ENCODE results near the gene KCNT1. TPM values are rescaled to one million over a fixed set of nuclear protein-coding genes. Genes with fewer than 3 reads are reported as not detected.

The KCNT1 gene
- total RNA-seq, 2 experiments from 2014 or later = not detected

DNA sequence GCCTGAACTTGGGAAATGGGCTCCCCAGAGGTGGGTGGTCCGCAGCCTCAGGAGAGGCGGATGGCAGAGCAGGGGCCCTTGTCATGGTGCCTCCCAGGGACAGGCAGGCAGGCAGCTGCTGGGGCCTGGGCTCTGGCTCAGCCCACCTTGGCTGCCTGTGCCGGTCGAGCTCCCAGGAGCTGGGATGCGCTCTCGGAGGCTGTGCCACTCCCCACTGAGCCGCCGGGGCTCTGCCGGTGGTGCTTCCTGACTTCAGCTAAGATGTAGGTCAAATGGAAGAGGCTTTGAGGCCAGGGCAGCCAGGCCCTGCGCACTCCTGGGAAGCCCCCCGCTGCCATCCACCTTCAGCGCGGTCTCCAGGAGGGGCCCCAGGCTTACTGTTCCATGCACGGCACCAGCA, 41.0 kb downstream of the KCNT1 start:
- TF ChIP-seq, protein P1, sequence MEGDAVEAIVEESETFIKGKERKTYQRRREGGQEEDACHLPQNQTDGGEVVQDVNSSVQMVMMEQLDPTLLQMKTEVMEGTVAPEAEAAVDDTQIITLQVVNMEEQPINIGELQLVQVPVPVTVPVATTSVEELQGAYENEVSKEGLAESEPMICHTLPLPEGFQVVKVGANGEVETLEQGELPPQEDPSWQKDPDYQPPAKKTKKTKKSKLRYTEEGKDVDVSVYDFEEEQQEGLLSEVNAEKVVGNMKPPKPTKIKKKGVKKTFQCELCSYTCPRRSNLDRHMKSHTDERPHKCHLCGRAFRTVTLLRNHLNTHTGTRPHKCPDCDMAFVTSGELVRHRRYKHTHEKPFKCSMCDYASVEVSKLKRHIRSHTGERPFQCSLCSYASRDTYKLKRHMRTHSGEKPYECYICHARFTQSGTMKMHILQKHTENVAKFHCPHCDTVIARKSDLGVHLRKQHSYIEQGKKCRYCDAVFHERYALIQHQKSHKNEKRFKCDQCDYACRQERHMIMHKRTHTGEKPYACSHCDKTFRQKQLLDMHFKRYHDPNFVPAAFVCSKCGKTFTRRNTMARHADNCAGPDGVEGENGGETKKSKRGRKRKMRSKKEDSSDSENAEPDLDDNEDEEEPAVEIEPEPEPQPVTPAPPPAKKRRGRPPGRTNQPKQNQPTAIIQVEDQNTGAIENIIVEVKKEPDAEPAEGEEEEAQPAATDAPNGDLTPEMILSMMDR (IDR thresholded peaks at IDR 0.05) = no peak
- Mint-ChIP-seq H3K36me3 (ENCODE audit: low read depth) (no peaks in the 10 kb centered on the region), H3K27ac (no peak overlapping the region), H3K4me3 (no peak overlapping the region), H3K4me1 (ENCODE audit: low read depth) (no peaks in the 10 kb centered on the region), H3K9me3 (no peaks in the 10 kb centered on the region), H3K27me3 (no peaks in the 10 kb centered on the region)
- ChIA-PET CTCF (no interaction called here), POLR2A (no interaction called here)
- DNase-seq (no peak), ATAC-seq (no peak)
- intact Hi-C loops (cut with micrococcal nuclease) = no loop called here

DNA sequence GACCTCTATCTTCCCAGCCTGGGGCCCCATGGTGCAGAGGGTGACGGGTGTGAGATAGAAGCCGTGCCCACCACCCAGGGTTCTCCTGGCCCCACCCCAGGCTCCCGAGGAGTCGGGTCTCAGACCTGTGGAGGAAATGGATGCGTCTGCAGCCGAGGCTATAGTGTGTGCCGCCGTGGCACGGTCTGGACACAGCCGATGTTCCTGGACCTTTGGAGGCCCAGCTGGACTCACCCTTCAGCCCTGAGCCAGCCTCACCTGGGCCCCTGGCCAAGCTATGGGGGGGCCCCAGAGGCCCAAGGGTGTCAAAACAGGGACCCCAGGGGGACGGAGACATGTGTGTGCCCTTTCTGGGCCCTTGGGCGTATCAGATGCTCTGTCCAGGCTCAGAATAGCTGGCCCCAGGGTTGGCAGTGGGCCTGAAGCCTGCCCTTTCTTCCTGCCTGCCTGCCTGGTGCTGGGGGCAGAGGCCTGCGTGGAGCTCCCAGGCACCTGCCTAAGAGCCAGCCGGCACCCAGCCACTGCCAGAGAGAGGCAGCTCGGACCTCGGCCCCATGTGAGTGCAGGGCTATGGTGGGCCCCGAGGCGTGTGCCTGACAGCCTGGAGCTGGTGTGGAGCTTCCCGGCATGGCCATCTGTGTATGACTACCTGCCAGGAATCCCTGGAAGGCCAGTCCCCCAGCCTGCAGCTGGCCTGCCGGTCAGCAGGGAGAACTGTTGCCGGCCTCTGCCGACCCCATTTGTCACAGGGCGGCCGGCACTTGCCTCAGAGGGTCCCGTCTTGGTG, 41.8 kb downstream of the KCNT1 start:
- intact Hi-C loops (cut with micrococcal nuclease) = no loop called here
- POLR2A ChIA-PET = no interaction called here
- H3K9me3 Mint-ChIP-seq = no peaks in the 10 kb centered on the region
- TF ChIP-seq, protein P1 (IDR thresholded peaks at IDR 0.05) = no peak
- ATAC-seq (no peak), DNase-seq (no peak)
- CTCF ChIA-PET = no interaction called here
- H3K36me3 Mint-ChIP-seq (ENCODE audit: low read depth) = no peaks in the 10 kb centered on the region
- no peak overlapping the region for H3K4me3 Mint-ChIP-seq
- H3K4me1 Mint-ChIP-seq (ENCODE audit: low read depth) = no peaks in the 10 kb centered on the region
- H3K27me3 Mint-ChIP-seq = no peaks in the 10 kb centered on the region
- no peak overlapping the region for H3K27ac Mint-ChIP-seq

DNA sequence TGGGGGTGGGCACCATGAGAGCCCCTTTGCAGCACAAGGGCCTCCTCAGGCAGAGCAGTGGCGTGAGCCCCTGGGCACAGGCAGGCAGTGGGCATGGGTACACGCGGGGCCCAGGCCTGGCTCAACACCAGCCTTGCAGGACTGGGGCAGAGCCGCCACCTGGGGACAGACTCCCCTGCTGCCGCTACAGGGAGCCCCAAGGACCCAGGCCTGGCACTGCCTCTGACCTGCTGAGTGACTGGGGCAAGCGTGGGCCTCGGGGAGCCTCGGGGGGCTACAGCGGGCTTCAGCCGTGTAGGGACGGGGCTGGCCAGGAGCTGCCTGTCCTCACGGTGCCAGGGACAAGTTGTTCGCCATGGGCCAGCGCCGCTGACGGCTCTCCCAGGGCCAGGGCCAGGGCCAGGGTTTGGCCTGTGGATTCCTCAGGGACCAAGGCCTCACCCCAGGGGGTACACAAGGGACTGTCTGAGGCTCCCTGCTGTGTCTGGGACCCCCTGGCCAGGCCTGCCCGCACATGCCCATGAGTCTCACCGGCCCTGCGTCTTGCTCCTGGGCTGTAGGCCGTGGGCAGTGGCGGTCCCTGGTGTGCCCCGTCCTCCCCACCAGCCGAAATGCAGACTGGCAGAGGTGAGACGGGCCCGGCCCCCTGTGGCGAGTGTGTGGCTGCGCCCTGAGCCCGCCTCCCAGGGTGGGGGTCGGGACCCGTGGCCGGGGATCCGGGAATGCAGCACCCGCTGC, 42.5 kb downstream of the KCNT1 start:
- POLR2A ChIA-PET = no interaction called here
- intact Hi-C loops (cut with micrococcal nuclease) = no loop called here
- no peak overlapping the region for H3K4me3 Mint-ChIP-seq
- no peak for ATAC-seq
- TF ChIP-seq, protein P1 (IDR thresholded peaks at IDR 0.05) = no peak
- no peak overlapping the region for H3K27ac Mint-ChIP-seq
- no peaks in the 10 kb centered on the region for H3K4me1 Mint-ChIP-seq (ENCODE audit: low read depth)
- H3K27me3 Mint-ChIP-seq = no peaks in the 10 kb centered on the region
- H3K9me3 Mint-ChIP-seq = no peaks in the 10 kb centered on the region
- no peaks in the 10 kb centered on the region for H3K36me3 Mint-ChIP-seq (ENCODE audit: low read depth)
- no peak for DNase-seq
- CTCF ChIA-PET = no interaction called here

DNA sequence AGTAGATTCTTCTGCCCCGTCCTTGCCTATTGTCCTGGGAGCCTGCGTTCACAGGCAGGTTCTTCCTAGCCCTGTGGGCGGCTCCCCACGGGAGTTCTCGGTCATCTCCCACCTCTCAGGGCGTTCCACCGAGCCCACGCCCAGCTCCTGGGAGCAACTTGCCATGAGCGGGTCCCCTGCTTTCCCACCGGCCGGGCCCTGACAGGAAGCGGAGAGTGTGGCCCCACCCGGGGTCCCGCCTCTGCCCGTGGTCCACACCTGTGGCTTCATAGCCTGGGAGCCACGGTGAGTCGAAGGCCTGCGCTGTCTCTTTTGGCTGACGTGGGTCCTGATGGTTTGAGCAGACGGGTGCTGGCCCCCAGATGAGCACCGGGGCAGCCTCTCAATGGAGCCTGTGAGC, 43.2 kb downstream of the KCNT1 start:
- TF ChIP-seq, protein P1 (IDR thresholded peaks at IDR 0.05) = no peak
- POLR2A ChIA-PET = no interaction called here
- intact Hi-C loops (cut with micrococcal nuclease) = no loop called here
- Mint-ChIP-seq H3K27me3 (no peaks in the 10 kb centered on the region), H3K36me3 (ENCODE audit: low read depth) (no peaks in the 10 kb centered on the region), H3K27ac (no peak overlapping the region), H3K4me1 (ENCODE audit: low read depth) (no peaks in the 10 kb centered on the region), H3K9me3 (no peaks in the 10 kb centered on the region), H3K4me3 (no peak overlapping the region)
- ATAC-seq = no peak
- DNase-seq = no peak
- CTCF ChIA-PET = no interaction called here

DNA sequence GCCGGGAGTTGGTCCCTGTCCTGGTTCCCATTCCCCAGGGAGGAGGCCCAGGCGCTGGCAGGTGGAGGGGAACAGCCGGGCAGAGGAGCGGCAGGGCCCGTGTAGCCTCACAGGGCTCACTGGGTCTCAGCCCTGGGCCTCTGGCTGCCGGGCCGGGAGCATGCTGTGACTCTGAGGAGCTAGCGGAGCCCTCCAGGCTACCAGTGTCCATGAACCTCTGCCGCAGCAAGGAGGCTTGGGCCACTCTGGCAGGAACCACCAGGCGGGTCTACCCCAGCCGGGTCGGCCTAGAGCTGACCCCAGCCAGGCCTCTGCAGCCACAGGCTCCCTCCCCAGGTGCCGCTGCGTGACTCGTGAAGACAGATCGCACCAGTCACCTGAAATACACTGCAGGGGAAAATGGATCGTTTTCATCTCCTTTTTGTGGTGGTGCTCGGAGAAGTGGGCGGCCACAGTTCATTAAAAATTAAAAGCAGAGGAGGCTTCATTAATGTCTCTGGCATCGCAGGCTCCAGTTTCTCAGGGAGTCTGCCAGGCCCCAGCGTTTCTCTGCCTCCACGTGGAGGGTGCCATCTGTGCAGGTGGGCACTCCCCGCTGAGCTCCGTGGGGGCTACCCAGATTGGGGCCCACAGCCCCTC, 43.8 kb downstream of the KCNT1 start:
- CTCF ChIA-PET = no interaction called here
- no peaks in the 10 kb centered on the region for H3K4me1 Mint-ChIP-seq (ENCODE audit: low read depth)
- no peaks in the 10 kb centered on the region for H3K27me3 Mint-ChIP-seq

More for the DNA sequence above, 43.8 kb downstream of the KCNT1 start:
- no peak overlapping the region for H3K27ac Mint-ChIP-seq
- H3K9me3 Mint-ChIP-seq = no peaks in the 10 kb centered on the region
- H3K4me3 Mint-ChIP-seq = no peak overlapping the region
- TF ChIP-seq, protein P1 (IDR thresholded peaks at IDR 0.05) = no peak
- DNase-seq (no peak), ATAC-seq (no peak)
- POLR2A ChIA-PET = no interaction called here
- H3K36me3 Mint-ChIP-seq (ENCODE audit: low read depth) = no peaks in the 10 kb centered on the region
- intact Hi-C loops (cut with micrococcal nuclease) = no loop called here
